Activated T-cell treated with anti-CD3 and anti-CD28 coated beads, Interleukin-2, amount 50 U/mL, for 48 hours (primary cell): ENCODE measurements around the gene CALML3.
"Not testable (repeated sequence)": the region's sequence is repeated elsewhere in the genome, so short reads cannot be mapped to it uniquely, and the experiment has no call there.

Source experiments
- DNase-seq, 2 experiments: peaks; one replicate each; pipeline ENCODE4 v3.0.0-alpha.2; 2020

CALML3 gene

GRCh38 chr10:5524641-5525560 is at the start of gene CALML3:
CALML3 (plus strand) TSS chr10:5524961; CDS start chr10:5525086, 125 bp downstream.
- no peak for DNase-seq

GRCh38 chr10:5475088-5475487 is 49.7 kb upstream of the CALML3 start:
- not testable (repeated sequence) for DNase-seq

GRCh38 chr10:5475974-5476807 is 48.6 kb upstream of the CALML3 start:
- DNase-seq = not testable (repeated sequence)

GRCh38 chr10:5476918-5477525 is 47.7 kb upstream of the CALML3 start:
- no peak for DNase-seq

GRCh38 chr10:5477948-5478693 is 46.6 kb upstream of the CALML3 start:
- no peak for DNase-seq

- DNase-seq = no peak
Measured at GRCh38 chr10:5478694-5479305, 46.0 kb upstream of the CALML3 start.

- no peak for DNase-seq
Measured at GRCh38 chr10:5479481-5480161, 45.1 kb upstream of the CALML3 start.

GRCh38 chr10:5480162-5480941 is 44.4 kb upstream of the CALML3 start:
- no peak for DNase-seq

- no peak for DNase-seq
Measured at GRCh38 chr10:5481121-5481520, 43.6 kb upstream of the CALML3 start.

- DNase-seq = no peak
Measured at GRCh38 chr10:5482016-5482415, 42.7 kb upstream of the CALML3 start.

GRCh38 chr10:5484205-5484604 is 40.6 kb upstream of the CALML3 start:
- no peak for DNase-seq

GRCh38 chr10:5485290-5485689 is 39.5 kb upstream of the CALML3 start:
- DNase-seq = no peak

GRCh38 chr10:5485948-5486852 is 38.6 kb upstream of the CALML3 start:
- no peak for DNase-seq

- no peak for DNase-seq
Measured at GRCh38 chr10:5486853-5487235, 37.9 kb upstream of the CALML3 start.

- DNase-seq = no peak
Measured at GRCh38 chr10:5488272-5489161, 36.2 kb upstream of the CALML3 start.

GRCh38 chr10:5490032-5490431 is 34.7 kb upstream of the CALML3 start:
- no peak for DNase-seq

- no peak for DNase-seq
Measured at GRCh38 chr10:5490698-5491464, 33.9 kb upstream of the CALML3 start.

GRCh38 chr10:5491477-5491876 is 33.3 kb upstream of the CALML3 start:
- no peak for DNase-seq
